ENCODE measurements around the gene FLOT2. TPM values are rescaled to one million over a fixed set of nuclear protein-coding genes. Genes with fewer than 3 reads are reported as not detected.

The FLOT2 gene
- total and polyA plus RNA-seq, 8 donors, result 66.3 to 171 (median 77.7) TPM

GRCh38 chr17:28892024-28892423 is 5.5 kb downstream of the FLOT2 start:
- Histone ChIP-seq H3K27ac (peak overlapping the region in 1 of 2 donors; percentile 99), H3K9me3 (no peaks in the 10 kb centered on the region), H3K36me3 (peaks cover 0 to 25% of the 10 kb centered on the region in 2 donors), H3K4me1 (peaks cover 10 to 72% of the 10 kb centered on the region in 2 donors), H3K4me3 (no peak overlapping the region), H3K27me3 (no peaks in the 10 kb centered on the region)
- intact Hi-C loops (cut with DNase I), result no loop called here
- no peak for ATAC-seq
- TF ChIP-seq CTCF (IDR thresholded peaks at IDR 0.05), result no peak
- no peak for DNase-seq

- no peak for DNase-seq
- Histone ChIP-seq H3K4me3 (no peak overlapping the region), H3K27me3 (no peaks in the 10 kb centered on the region), H3K4me1 (peaks cover 7 to 67% of the 10 kb centered on the region in 2 donors), H3K36me3 (peaks cover 0 to 33% of the 10 kb centered on the region in 2 donors), H3K9me3 (no peaks in the 10 kb centered on the region), H3K27ac (peak overlapping the region in 1 of 2 donors; percentile 99)
- intact Hi-C loops (cut with DNase I), result no loop called here
- TF ChIP-seq CTCF (IDR thresholded peaks at IDR 0.05), result no peak
- ATAC-seq, result no peak
These were observed 6.3 kb downstream of the FLOT2 start for GRCh38 chr17:28891201-28891600.

- no peak for TF ChIP-seq CTCF (IDR thresholded peaks at IDR 0.05)
- Histone ChIP-seq H3K9me3 (no peaks in the 10 kb centered on the region), H3K27me3 (no peaks in the 10 kb centered on the region), H3K27ac (no peak overlapping the region), H3K4me3 (no peak overlapping the region), H3K36me3 (peaks cover 0 to 45% of the 10 kb centered on the region in 2 donors), H3K4me1 (peaks cover 0 to 55% of the 10 kb centered on the region in 2 donors)
- ATAC-seq, result peak; percentile 24
- no peak for DNase-seq
- intact Hi-C loops (cut with DNase I), result no loop called here
These were observed 7.5 kb downstream of the FLOT2 start for GRCh38 chr17:28889996-28890395.

GRCh38 chr17:28888832-28889231 is 8.7 kb downstream of the FLOT2 start:
- TF ChIP-seq CTCF (IDR thresholded peaks at IDR 0.05), result no peak
- DNase-seq, result no peak
- peaks cover 0 to 57% of the 10 kb centered on the region in 2 donors for H3K36me3 ChIP-seq

GRCh38 chr17:28887871-28888471 is 9.6 kb downstream of the FLOT2 start:
- Histone ChIP-seq H3K9me3 (no peaks in the 10 kb centered on the region), H3K27ac (no peak overlapping the region), H3K4me1 (peaks cover 0 to 35% of the 10 kb centered on the region in 2 donors), H3K4me3 (no peak overlapping the region), H3K27me3 (no peaks in the 10 kb centered on the region), H3K36me3 (peaks cover 0 to 65% of the 10 kb centered on the region in 2 donors)
- TF ChIP-seq CTCF (IDR thresholded peaks at IDR 0.05), result no peak
- ATAC-seq (no peak), DNase-seq (no peak)
- intact Hi-C loops (cut with DNase I), result no loop called here

More at GRCh38 chr17:28888832-28889231, 8.7 kb downstream of the FLOT2 start:
- no peak overlapping the region for H3K4me3 ChIP-seq
- no peak overlapping the region for H3K27ac ChIP-seq
- H3K4me1 ChIP-seq, result peaks cover 0 to 44% of the 10 kb centered on the region in 2 donors
- H3K9me3 ChIP-seq, result no peaks in the 10 kb centered on the region
- ATAC-seq, result no peak
- H3K27me3 ChIP-seq, result no peaks in the 10 kb centered on the region
- intact Hi-C loops (cut with DNase I), result no loop called here

All from left lung (tissue), 10 donors.